D721Med (cell line): Measurements from ENCODE around the gene UQCRHL.

Source experiments
- DNase-seq: peaks from one replicate; pipeline ENCODE4 v3.0.0; 2011; ENCODE audit warnings: low spot score; ENCODE audit not compliant: insufficient read length
- FAIRE-seq: peaks from 2 replicates; lab custom pipeline; 2011; peaks lifted over from hg19 to GRCh38; lab: Jason Lieb, UNC
- TF ChIP-seq, protein P1 (sequence below): IDR thresholded peaks from 2 replicates; pipeline ENCODE4 v1.5.1; 2012; ENCODE audit warnings: mild to moderate bottlenecking, control low read depth; ENCODE audit not compliant: insufficient read depth; ENCODE audit errors: missing control alignments

The UQCRHL gene

DNA sequence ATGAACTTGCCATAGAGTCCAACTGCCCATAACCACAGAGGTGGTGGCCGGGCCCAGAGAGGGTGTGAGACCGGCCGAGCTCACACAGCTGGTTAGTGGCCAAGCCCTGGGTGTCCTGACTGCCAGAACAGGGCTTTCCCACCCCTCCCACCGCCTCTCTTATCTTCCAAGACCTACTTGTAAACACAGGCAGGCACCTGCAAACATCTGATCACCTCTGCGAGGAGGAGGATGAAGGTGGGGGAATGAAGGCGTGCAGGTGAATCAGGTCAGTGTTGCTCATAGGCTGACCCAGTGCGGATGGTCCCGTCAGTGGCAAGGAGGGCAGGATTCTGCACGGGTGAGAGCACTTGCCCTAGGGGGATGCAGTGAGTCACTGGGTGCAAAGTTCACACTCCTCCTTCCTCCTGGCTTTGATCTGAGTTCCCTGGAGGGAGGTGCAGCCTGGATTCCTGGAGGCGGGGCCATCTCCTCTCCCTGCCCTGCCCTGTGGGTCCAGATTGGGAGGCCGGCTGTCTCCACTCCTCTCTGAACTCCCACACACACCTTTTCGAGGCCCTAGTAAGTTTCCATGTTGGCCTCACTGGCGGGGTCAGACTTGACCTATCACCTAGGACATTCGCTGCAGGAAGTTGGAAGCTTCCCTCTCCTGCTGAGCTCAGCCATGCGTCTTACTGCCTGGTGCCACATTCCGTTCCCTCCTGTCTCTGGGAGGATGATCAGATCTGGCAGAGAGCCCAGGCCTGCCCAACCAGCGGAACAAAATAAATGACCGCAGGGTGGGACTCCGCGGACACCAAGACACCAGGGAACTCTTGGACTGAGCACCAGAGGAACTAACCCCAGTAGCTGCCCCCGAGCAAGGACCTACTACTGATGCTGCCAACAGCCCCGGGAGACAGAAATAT is 7.3 kb downstream of the UQCRHL start:
- no peak for FAIRE-seq
- DNase-seq = no peak
- TF ChIP-seq, protein P1, sequence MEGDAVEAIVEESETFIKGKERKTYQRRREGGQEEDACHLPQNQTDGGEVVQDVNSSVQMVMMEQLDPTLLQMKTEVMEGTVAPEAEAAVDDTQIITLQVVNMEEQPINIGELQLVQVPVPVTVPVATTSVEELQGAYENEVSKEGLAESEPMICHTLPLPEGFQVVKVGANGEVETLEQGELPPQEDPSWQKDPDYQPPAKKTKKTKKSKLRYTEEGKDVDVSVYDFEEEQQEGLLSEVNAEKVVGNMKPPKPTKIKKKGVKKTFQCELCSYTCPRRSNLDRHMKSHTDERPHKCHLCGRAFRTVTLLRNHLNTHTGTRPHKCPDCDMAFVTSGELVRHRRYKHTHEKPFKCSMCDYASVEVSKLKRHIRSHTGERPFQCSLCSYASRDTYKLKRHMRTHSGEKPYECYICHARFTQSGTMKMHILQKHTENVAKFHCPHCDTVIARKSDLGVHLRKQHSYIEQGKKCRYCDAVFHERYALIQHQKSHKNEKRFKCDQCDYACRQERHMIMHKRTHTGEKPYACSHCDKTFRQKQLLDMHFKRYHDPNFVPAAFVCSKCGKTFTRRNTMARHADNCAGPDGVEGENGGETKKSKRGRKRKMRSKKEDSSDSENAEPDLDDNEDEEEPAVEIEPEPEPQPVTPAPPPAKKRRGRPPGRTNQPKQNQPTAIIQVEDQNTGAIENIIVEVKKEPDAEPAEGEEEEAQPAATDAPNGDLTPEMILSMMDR = no peak

DNA sequence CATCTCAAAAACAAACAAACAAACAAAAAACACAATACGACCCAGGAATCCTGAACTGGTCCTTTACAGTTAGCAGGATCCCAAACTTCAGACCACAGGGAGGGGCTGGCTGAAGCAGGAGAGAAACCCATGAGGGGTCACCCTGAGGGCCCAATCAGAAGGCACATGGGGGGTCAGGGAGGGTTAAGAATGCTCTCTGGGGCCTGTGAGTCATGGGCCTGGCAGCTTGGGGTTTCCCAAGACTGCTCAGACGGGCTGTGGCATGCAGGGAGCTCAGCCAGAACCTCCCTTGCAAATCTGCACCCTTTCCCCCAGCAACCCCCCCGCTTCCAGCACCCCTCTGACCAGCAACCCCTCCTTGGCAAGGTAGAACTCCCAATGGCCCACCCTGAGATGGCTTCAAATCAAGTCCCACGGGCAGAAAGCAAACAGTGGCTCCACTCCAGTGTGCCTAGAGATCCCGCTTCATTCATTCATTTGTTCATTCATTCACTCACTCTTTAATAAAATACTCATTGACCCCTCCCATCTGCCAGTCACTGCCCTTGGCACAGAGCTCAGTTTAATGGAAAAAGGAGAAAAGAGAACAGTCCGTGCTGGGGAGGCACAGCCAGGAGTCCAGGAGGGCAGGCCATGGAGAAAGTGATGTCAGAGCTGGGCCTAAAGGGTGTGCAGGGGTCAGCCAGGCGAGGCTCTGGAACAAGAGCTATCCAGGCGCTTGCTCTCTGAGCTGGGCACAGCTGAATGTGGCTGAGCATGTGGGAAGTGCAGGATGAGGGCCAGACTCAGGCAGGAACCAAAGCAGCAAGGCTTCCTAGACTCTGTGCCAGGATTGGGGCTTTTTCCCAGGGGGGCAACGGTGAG is 8.2 kb downstream of the UQCRHL start:
- DNase-seq (no peak), FAIRE-seq (no peak)
- TF ChIP-seq, protein P1 = no peak

DNA sequence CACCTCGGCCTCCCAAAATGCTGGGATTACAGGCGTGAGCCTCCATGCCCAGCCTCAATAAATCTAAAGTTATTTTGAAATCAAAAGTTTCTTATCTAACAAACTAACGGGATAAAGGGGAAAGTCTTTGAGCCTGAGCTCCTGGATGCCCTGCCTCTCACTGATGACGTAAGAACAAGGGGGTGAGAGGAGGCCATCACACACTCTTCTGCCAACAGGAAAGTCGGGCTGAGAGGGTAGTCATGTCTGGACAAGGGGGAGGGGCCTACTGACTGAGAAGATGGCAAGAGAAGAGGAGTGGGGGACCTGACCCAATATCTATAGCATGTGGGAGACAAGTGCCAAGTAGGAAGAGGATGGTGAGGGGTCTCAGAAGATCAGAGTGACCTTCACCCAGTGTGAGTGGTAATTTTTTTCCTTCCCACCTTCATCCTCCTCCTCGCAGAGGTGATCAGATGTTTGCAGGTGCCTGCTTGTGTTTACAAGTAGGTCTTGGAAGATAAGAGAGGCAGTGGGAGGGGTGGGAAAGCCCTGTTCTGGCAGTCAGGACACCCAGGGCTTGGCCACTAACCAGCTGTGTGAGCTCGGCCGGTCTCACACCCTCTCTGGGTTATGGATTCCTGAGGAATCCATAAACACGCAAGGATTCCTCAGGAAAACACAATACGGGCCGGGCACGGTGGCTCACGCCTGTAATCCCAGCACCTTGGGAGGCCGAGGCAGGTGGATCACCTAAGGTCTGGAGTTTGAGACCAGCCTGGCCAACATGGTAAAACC is 9.6 kb downstream of the UQCRHL start:
- TF ChIP-seq, protein P1 = no peak
- FAIRE-seq (no peak), DNase-seq (no peak)

DNA sequence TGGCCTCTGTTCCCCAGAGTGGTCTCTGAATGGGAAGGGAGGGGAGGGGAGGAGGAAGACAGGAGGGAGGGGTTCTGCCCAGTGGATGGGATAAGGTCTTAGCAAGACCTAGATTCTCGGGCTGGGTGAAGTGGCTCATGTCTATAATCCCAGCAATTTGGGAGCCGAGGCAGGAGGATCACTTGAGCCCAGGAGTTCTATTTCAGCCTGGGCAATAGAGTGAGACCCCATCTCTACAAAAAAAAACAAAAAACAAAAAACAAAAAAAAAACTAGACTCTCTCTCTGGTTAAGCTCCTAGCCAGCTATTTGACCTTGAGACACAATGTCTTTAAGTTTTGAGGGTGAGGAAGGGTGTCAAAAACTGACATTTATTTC is 11.4 kb downstream of the UQCRHL start:
- FAIRE-seq (no peak), DNase-seq (no peak)
- TF ChIP-seq, protein P1 = no peak

DNA sequence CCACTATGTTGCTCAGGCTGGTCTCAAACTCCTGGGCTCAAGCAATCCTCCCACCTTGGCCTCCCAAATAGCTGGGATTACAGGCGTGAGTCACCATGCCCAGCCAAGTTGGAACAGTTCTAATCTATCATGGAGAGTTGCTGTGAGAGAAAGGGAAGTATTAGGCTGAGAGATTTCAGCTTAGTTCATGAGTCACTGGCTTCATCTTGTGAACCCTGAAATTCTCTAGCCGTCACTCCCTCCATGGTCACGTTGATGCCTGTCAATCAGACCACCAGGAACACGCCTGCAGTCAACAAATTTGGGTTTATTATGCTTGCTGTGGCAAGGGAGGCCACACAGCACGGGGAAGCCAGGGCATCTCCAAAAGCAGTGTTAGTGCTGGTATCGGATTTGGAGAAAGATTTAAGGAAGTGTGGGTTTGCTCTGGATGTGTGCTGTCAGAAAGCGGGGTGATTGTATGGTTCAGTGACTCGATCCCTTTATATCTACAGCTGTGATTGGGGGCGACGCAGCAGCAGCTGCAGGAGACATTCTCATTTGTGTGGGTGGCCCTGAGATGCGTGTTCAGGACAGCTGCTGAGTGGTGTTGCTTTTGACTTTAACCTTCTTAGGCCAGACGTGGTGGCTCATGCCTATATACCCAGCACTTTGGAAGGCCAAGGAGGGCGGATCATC is 18.7 kb downstream of the UQCRHL start:
- DNase-seq = no peak
- TF ChIP-seq, protein P1 = no peak
- no peak for FAIRE-seq

DNA sequence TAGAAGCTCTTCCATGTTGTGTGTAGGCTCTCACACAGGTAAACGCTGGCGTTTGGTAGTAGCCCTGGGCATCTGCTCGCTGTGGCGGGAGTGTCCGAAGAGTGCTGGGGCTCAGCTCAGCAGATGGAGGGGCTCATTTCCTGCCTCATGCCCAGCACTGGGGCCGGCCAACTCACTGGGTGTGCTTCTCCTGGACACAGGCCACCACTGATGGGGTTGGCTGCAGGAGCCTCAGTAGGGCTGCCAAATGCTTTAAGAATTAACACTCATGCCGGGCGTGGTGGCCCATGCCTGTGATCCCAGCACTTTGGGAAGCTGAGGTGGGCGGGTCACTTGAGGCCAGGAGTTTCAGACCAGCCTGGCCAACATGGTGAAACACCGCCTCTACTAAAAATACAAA is 20.9 kb downstream of the UQCRHL start:
- FAIRE-seq (no peak), DNase-seq (no peak)
- TF ChIP-seq, protein P1 = no peak
